Skeletal muscle cell (primary cell): ENCODE data around the gene NFATC2.
A peak's percentile ranks its signal among the peaks of the same experiment; 100 is the strongest.

Source experiments
- DNase-seq: peaks from one replicate; pipeline ENCODE4 v3.0.0-alpha.2; 2010; ENCODE audit warnings: low read depth
- H3K4me3 ChIP-seq: 2 replicates; pipeline ENCODE4 v1.5.1; 2011; ENCODE audit warnings: low read depth, mild to moderate bottlenecking, control low read depth, low read length, moderate library complexity

The NFATC2 gene

DNA sequence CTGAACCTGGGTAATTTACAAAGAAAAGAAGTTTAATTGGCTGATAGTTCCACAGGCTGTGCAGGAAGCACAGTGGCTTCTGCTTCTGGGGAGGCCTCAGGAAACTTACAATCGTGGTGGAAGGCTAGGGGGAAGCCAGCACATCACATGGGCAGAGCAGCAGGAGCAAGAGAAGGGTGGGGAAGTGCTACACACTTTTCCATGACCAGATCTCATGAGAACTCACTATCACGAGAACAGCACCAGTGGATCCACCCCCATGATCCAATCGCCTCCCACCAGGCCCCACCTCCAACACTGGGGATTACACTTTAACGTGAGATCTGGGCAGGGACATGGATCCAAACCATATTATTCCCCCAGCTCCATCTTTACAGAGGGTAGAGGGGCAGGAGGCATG lies 166.4 kb downstream of the NFATC2 start:
- no peak for DNase-seq
- no peak overlapping the region for H3K4me3 ChIP-seq

DNA sequence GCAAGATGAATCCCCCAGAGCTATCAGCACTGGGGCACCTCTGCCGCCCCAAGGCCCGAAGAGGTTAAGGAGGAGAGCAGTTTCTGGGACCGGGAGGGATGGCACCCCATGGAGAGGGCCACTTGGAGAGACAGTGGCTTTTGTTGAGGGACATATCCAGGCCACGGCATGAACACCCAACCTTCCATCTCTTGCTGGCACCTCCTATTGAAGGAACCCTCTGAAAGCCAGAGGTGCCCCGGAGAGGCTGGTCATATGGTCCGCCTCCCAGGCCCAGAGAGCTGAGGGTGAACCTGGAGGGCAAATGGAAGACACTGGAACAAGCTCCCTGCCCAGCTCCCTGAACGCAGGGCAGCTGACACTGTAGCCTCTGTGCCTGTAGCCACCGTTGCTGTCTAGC lies 167.0 kb downstream of the NFATC2 start:
- DNase-seq, result no peak
- H3K4me3 ChIP-seq, result no peak overlapping the region

DNA sequence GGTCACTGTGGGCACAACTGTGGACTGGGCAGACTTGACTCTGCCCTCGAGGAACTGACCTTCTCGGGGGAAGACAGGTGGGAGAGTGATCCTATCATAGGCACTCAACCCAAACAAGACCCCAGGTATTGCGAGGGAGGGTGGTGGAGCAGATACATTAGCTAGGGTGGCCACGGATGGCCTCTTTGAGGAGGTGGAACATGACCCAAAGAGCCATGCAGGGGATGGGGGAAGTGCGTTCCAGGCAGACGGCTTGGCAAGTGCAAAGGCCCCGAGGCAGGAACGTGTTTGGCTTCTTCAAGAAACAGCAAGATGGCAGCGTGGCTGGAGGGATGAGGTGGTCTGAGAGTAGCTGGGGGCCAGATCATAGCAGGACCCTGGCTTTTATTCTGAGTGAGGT lies 167.6 kb downstream of the NFATC2 start:
- H3K4me3 ChIP-seq, result no peak overlapping the region
- no peak for DNase-seq

DNA sequence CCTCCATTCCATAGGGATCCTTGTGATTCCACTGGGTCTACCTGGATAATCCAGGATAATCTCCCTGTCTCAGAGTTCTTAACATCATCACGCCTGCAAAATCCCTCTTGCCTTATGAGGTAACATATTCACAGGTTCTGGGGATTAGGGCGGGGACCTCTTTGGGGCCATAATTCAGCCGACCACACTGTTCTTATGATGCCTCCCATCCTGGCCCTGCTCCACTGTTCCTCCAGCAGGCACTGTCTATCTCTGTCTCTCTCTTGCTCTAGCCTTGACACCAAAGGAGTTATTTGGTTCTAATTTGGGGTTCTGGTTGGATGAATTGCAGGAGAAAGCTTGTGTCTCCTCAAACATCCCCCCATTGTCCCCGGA lies 168.1 kb downstream of the NFATC2 start:
- no peak for DNase-seq
- H3K4me3 ChIP-seq, result no peak overlapping the region

DNA sequence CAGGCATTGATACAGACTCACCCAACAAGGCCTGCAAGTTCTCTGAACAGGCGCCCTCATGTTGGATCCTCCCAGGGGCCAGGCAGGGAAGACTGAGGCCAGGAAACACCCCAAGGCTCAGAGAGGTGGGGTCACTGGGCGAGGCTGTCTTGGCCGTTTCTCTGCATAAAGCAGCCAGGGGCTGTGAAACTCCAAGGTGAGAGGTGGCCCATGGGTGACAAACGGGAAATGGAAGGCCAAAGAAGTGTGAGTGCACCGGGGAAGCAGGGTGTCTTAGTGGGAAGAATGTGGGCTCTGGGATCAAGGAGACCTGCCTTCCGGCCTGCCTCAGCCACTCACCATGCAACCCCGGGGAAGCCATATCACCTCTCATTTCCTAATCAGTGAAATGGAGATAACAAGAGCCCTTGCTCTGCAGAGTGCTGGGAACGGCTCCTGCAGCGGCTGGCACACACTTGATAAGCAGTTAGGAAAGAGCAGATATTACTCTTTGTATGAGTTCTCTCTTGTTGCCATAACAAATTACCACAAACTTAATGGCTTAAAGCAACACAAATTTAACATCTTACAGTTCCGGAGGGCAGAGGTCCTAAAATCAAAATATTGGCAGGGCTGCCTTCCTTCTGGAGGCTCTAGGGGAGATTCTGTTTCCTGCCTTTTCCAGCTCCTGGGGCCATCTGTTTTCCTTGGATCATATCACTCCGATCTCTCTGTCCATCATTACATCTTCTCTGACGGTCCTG lies 168.6 kb downstream of the NFATC2 start:
- H3K4me3 ChIP-seq, result no peak overlapping the region
- DNase-seq, result no peak

DNA sequence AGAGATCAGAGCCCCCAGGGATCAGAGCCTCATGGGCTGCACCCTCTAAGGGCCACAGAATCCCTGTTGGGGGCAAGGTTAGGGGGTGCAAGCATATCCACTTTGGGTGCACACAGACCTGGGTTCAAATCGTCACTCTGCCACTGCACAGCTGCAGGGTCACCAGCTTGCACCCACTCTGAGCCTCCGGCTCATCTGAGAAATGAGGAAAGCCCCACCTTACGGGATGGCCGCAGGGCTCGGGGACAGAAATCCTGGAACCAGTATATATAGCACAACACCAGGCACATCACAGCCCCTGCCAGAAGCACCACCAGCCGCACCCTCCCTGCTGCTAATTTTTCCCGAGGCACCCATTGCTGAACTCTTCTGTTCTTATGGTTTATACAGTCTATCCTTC lies 169.6 kb downstream of the NFATC2 start:
- no peak for DNase-seq
- H3K4me3 ChIP-seq, result no peak overlapping the region

DNA sequence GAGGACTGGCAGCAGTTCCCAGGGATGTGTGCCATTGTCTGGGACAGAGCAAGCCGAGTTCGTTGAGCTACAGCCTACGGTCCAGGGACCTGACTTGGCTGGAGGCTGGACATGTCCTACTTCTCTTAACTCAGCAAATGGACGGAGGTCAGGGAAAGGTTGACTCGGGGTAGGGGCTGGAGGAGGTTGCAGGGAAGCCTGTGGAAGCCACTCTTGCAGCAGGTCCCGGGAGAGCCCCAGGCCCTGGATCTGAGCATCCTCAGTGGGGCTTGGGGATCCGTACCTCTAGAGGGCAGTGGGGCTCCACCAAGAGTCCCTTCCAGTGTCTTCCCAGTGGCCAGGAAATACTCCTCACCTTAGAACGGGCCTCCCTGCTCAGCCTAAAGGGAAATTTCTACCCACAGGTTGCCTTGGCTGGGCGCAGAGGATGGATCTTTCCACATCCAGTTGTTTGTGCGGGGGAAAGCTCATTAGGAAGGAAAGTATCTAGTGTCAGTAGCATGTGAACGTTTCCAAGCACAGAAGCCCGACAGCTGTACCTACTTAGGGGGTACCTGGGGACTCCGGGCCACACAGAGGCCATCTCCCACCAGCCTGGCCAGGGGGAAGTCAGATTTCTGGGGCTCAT lies 170.2 kb downstream of the NFATC2 start:
- DNase-seq, result peak; percentile 34
- no peak overlapping the region for H3K4me3 ChIP-seq

DNA sequence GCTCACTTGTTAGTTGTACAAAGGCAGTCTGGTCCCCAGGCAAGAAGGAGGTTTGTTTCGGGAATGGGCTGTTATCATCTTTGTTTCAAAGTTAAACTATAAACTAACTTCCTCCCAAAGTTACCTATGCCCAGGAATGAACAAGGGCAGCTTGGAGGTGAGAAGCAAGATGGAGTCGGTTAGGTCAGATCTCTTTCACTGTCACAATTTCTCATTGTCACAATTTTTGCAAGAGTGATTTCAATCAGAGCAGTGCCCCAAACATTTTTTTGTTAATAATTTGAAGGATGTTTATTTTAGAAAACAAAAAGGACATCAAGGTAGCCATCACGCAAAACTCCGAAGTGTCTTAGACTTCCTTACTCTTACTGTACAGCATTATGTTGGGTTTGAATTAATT lies 170.8 kb downstream of the NFATC2 start:
- H3K4me3 ChIP-seq, result no peak overlapping the region
- DNase-seq, result no peak

DNA sequence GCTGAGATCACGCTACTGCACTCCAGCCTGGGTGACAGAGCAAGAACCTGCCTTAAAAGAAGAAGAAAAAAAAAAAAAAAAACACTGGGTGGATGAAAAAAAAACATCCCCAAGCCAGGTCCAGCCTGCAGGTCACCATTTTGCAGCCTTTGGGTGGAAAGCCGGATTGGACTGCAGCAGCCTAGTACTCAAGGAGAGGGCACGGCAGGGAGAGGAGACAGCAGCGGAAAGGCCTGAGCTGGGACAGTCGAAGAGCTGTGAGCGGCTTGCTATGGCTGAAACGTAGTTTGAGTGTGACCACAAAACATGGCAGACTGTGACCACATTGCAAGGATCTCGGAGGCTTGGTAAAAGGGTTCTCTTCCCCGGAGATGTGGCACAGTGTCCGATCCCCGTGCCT lies 173.0 kb downstream of the NFATC2 start:
- DNase-seq, result no peak
- no peak overlapping the region for H3K4me3 ChIP-seq

DNA sequence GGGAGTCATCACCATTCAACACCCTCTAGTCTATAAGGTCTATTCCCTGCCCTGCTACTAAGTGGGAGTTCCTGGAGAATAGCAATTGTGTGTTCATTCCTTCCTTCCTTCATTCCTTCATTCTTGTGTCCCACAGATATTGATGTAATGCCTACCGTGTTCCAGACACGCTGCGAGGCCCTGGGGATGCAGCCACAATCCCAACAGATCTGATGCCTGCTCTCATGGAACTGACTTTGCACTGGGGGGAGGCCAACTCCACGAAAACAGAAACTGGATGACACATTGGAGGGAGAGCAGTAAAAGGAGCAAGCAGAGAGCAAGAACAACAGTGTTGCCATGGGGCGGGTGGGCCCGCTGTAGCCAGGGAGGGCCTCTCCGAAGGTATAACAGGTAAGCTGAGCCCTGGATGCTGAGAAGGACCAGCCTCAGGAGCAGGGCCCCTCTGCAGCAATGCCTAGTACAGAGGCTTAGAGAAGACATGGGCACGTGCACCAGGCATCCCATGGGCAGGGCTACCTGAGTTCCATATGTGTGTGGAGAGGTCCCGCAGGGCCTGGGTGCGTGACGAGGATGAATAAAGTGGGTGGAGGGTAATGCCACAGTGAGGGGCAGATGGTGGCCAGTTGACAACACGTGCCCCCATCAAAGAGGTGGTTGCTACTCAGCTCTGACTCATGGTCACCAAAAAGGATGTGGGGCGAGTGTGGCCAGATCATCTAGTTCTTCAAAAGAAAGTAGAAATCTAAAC lies 173.9 kb downstream of the NFATC2 start:
- DNase-seq, result no peak
- no peak overlapping the region for H3K4me3 ChIP-seq

DNA sequence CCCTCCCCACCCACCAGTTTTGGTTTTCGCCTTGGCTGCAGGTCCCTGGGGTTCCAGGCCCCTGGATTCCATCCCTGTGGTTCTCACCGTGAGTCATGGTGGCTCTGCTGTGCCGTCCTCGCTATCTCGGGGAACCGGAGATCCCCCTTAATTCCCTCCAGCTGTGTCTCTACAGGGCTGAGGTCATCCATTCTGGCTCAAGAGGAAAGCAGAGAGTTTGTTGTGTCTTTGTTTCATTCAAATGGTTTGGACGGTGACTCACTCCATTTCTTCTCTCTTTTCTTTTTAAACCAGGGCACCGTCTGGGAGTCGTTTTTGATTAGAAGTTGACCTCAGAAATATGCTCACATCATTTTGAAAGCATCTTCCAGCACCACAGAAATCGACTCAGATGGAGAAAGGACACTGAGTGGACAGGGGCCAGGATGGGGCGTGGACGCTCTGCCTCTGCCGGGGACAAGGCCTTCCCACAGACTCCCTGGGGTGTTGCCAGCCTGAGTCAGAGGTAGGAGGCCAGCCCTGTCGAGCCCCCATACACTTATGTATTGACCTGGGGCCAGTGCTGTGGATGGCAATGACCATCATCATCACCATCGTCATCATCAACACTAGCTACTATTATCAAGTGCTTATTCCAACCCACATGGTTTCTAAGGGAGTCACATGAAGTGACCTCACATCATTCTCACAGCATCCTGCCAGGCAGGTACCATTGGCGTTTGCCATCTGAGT lies 176.2 kb downstream of the NFATC2 start:
- no peak overlapping the region for H3K4me3 ChIP-seq
- peak; percentile 100 for DNase-seq

DNA sequence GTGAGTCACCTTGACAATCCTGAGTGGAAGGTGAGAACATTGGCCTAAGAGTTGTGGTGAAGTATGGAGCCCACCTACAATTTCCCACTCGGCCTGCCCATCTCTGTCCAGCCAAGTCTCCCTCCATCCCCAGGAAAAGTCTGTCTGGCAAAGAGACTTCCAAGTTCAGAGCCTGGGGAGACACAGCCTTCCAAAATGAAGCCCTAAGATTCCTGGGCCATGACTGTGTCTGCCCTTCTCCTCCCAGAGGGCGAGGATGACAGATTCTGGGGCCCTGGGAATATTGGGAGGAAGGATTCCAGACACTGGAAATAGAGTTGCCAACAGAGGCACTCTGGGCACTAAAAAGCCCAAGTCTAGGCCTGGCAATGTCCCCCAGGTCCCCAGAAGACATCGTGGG lies 176.8 kb downstream of the NFATC2 start:
- H3K4me3 ChIP-seq, result no peak overlapping the region
- DNase-seq, result peak; percentile 76

DNA sequence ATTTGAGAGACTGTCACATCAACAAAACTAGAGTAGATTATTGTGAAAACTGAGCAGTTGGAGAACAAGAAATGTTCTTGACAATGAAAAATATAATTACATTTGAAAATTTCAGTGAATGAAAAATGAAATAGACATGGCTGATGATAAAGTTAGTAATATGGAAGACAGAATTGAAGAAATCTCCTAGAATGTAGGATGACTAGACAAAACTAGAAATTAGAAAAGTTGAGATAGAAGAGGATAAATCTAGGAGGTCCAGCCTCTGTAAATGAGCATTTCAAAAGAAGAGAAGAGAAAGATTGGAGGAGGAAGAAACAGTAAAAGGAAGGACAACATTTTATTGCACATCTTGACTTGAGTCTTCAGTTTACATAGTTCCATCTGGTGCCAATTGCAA lies 178.7 kb downstream of the NFATC2 start:
- no peak for DNase-seq
- H3K4me3 ChIP-seq, result no peak overlapping the region

DNA sequence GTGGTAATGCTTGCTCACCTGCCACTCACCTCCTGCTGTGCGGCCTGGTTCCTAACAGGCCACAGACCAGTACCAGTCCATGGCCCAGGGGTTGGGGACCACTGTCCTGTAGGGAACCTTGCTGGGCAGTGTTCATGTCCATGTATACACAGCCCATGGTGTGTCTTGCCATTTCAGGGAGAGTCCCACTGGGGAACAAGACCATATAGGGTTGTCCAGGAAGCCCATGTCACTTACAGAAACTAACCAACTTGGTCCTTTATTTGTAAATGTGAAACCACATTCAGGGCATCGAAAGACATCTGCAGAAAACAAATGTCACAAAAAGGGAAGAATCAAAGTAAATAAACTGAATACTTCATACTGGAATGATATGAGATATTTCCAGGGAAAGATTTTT lies 179.1 kb downstream of the NFATC2 start:
- no peak for DNase-seq
- no peak overlapping the region for H3K4me3 ChIP-seq

DNA sequence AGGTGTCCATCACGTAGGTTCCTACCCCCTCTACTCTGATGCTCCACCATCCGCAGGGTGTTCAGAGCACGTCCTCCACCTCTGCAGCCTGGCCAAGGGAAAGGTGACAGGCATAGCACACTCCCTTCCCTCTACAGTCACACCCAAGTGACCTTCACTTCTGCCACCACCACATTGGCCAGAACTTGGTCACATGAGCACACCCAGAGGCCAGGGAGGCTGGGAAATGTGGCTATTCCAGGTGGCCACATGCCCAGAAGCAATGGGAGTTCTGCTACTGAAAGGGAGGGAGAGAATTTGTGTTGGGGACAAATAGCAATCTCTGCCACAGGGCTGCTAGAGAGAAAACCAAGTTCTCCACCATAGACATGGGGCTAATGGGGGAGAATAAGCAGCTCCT lies 180.3 kb downstream of the NFATC2 start:
- no peak for DNase-seq
- no peak overlapping the region for H3K4me3 ChIP-seq

DNA sequence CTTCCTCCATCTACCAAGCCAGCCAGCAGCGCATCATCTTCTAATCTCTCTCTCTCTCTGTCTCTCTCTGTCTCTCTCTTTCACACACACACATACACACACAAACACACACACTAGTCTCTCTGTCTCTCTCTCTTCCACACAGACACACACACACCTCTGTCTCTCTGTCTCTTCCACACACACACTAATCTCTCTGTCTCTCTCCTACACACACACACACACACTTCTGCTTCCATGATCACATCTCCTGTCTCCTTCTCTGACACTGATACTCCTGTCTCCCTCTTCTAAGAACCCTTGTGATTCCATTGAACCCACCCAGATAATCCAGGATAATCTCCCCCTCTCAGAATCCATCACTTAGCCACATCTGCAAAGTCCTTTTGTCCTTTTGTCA lies 181.3 kb downstream of the NFATC2 start:
- DNase-seq, result no peak
- H3K4me3 ChIP-seq, result no peak overlapping the region

DNA sequence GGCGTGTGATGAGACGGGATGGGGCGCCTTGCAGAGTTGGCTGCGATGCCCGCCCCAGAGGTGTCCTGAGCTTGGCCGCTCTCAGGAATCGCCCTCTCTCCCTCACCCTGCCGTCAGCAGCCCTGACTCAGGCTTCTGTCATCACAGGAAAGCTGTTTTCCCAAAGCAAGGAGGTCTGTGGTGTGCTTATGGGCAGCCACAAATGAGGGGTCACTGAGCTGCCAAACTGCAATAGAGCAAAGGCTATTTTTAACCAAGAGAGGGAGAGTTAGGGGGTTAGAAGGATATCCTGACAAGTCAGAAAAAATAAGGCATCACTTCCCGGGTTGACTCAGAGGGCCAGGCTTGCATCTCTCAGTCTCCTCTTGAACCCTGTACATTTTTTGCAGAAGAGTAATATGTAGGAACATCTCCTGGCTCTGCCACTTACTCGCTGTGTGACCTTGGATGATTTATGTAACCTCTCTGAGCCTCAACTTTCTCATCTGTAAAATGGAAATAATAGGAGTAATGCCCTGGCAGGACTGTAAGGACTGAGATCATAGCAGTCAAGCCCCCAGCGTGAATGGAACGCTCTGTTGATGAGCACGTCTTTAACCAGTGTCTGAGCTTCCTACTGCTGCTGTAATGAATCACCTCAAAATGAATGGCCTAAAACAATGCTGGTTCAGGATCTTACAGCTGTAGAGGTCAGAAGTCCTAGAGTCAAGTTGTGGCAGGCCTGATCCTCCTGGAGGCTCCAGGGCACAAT lies 181.9 kb downstream of the NFATC2 start:
- H3K4me3 ChIP-seq, result no peak overlapping the region
- DNase-seq, result peak; percentile 99

DNA sequence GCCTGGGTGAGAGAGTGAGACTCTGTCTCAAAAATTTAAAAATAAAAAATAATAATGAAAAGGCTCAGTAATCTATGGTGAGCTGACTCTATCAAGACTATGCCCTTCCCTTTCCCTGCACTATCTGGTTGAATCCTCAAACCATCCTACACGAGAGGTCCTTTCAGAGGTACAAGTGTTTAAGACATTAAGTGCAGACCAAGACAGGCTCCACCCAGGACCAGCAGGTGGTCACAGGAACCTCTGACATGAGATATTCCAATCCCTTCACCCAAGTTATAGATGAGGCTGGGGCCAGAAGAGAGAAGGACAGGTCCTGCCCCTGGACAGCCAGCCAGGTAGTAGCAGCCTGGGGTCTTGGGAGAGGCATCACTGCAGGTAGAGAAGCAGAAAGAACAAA lies 182.6 kb downstream of the NFATC2 start:
- DNase-seq, result no peak
- H3K4me3 ChIP-seq, result no peak overlapping the region

DNA sequence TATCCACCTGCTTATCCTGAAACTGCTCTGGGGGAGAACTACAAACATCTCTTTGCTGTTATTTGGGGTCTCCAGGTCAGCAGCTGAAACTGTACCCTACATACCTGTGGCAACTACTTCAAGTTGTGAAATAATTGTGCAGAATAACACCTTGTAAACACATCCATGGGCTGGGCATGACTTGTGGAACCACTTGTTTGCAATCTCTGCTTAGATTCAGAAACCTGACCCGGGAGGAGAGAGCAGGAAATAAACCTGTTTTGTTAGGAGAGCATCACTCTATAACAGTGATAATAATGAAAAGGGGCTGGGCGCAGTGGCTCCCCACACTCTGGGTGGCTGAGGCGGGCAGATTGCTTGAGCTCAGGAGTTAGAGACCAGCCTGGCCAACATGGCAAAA lies 183.1 kb downstream of the NFATC2 start:
- H3K4me3 ChIP-seq, result no peak overlapping the region
- DNase-seq, result no peak
